Hepatocyte (in vitro differentiated cells): ENCODE results near the gene PIK3C2B.

Source experiments
- EZH2 ChIP-seq: fragments of 200-600 bp; sonication (generic); IDR thresholded peaks from 2 replicates; pipeline ENCODE4 v1.6.1; 2016; ENCODE audit warnings: antibody characterized with exemption, mild to moderate bottlenecking, borderline replicate concordance
- EZH2phosphoT487 ChIP-seq: fragments of 200-600 bp; sonication (generic); IDR thresholded peaks from one replicate; pipeline ENCODE4 v1.6.1; 2018; ENCODE audit warnings: antibody characterized with exemption, mild to moderate bottlenecking, low read depth, moderate library complexity; ENCODE audit not compliant: unreplicated experiment, severe bottlenecking
- TF ChIP-seq, protein P1 (sequence below): fragments of 200-600 bp; sonication (generic); IDR thresholded peaks from 2 replicates; pipeline ENCODE4 v1.5.1; 2016; ENCODE audit warnings: antibody characterized with exemption, mild to moderate bottlenecking; ENCODE audit not compliant: poor library complexity

DNA sequence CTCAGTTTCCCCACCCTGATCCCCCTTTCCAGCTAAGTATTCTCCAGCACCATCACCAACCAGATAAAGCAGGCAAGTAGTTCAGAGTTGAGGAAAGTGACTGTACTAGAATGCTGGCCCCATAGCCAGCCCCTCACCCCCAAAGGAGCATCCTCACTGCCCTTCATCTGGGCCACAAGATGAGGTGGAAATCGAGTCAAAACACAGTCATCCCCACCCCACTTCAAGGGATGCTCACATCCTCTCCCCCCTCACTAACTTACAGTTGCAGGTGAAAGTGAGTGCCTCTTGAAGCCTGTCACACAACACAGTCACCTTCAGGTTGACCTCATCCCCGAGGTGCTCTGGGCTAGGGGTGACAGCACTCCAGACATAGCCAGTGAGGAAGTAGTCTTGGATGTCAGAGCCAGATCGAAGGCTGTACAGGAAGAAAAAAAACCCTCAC, 30.4 kb downstream of the PIK3C2B start:
- TF ChIP-seq, protein P1, sequence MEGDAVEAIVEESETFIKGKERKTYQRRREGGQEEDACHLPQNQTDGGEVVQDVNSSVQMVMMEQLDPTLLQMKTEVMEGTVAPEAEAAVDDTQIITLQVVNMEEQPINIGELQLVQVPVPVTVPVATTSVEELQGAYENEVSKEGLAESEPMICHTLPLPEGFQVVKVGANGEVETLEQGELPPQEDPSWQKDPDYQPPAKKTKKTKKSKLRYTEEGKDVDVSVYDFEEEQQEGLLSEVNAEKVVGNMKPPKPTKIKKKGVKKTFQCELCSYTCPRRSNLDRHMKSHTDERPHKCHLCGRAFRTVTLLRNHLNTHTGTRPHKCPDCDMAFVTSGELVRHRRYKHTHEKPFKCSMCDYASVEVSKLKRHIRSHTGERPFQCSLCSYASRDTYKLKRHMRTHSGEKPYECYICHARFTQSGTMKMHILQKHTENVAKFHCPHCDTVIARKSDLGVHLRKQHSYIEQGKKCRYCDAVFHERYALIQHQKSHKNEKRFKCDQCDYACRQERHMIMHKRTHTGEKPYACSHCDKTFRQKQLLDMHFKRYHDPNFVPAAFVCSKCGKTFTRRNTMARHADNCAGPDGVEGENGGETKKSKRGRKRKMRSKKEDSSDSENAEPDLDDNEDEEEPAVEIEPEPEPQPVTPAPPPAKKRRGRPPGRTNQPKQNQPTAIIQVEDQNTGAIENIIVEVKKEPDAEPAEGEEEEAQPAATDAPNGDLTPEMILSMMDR: no peak
- TF ChIP-seq EZH2 (no peak), EZH2phosphoT487 (no peak)
